ENCODE results near the gene POLG2.

DNA sequence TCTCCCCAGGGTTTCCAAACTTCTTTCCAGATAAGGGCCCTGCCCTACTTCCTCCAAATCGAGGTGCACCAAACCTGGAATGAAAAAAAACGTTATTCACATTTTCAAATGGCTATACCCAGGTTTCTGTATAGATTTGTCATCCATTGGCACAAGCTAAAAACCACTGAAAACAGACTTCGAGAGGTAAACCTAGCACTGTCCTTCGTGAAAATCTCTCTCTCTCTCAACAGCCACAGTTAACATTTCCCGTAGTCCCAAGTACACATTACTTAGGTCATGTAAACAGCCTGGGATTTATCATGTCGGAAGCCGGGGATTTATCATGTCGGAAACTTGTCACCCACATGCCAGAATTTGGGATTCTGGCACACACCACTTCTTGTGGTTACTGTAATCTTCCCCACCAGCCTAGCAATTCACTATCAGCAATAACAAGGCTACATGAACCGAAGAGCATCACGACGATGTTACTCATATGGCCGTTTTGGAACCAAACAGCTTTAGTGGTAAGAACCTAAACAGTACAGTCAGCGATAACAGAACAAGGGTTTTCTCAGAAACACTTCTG is 8.0 kb upstream of the POLG2 start:
- TF ChIP-seq, protein P1, sequence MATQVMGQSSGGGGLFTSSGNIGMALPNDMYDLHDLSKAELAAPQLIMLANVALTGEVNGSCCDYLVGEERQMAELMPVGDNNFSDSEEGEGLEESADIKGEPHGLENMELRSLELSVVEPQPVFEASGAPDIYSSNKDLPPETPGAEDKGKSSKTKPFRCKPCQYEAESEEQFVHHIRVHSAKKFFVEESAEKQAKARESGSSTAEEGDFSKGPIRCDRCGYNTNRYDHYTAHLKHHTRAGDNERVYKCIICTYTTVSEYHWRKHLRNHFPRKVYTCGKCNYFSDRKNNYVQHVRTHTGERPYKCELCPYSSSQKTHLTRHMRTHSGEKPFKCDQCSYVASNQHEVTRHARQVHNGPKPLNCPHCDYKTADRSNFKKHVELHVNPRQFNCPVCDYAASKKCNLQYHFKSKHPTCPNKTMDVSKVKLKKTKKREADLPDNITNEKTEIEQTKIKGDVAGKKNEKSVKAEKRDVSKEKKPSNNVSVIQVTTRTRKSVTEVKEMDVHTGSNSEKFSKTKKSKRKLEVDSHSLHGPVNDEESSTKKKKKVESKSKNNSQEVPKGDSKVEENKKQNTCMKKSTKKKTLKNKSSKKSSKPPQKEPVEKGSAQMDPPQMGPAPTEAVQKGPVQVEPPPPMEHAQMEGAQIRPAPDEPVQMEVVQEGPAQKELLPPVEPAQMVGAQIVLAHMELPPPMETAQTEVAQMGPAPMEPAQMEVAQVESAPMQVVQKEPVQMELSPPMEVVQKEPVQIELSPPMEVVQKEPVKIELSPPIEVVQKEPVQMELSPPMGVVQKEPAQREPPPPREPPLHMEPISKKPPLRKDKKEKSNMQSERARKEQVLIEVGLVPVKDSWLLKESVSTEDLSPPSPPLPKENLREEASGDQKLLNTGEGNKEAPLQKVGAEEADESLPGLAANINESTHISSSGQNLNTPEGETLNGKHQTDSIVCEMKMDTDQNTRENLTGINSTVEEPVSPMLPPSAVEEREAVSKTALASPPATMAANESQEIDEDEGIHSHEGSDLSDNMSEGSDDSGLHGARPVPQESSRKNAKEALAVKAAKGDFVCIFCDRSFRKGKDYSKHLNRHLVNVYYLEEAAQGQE (IDR thresholded peaks at IDR 0.05; ENCODE audit: insufficient read depth in 1 of 2, low read depth in 2 of 2, low read length in 2 of 2): no peak
- no peak for TF ChIP-seq TAF1 (IDR thresholded peaks at IDR 0.05; ENCODE audit: borderline replicate concordance, insufficient read depth, low read length)

Data from PFSK-1 (cell line).